ENCODE measurements around the gene UBE3C.

DNA sequence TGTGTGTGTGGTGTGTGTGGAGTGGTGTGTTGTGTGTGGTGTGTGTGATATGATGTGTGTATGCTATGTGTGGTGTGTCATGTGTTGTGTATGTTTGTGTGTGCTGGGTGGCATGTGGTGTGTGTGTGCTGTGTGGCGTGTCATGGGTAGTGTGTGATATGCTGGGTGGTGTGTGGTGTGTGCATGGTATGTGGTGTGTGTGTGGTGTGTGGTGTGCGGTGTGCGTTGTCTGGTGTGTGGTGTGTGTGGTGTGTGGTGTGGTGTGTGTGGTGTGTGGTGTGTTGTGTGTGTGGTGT lies 160.5 kb downstream of the UBE3C start:
- TF ChIP-seq, protein P1, sequence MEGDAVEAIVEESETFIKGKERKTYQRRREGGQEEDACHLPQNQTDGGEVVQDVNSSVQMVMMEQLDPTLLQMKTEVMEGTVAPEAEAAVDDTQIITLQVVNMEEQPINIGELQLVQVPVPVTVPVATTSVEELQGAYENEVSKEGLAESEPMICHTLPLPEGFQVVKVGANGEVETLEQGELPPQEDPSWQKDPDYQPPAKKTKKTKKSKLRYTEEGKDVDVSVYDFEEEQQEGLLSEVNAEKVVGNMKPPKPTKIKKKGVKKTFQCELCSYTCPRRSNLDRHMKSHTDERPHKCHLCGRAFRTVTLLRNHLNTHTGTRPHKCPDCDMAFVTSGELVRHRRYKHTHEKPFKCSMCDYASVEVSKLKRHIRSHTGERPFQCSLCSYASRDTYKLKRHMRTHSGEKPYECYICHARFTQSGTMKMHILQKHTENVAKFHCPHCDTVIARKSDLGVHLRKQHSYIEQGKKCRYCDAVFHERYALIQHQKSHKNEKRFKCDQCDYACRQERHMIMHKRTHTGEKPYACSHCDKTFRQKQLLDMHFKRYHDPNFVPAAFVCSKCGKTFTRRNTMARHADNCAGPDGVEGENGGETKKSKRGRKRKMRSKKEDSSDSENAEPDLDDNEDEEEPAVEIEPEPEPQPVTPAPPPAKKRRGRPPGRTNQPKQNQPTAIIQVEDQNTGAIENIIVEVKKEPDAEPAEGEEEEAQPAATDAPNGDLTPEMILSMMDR (IDR thresholded peaks at IDR 0.05) = no peak
- no peak for TF ChIP-seq POLR2A (IDR thresholded peaks at IDR 0.05)
